Activated naive CD4-positive, alpha-beta T cell treated with anti-CD3 and anti-CD28 coated beads for 36 hours (primary cell): Measurements from ENCODE around the gene FBH1. TPM values are rescaled to one million over a fixed set of nuclear protein-coding genes. Genes with fewer than 3 reads are reported as not detected.
A peak's percentile ranks its signal among the peaks of the same experiment; 100 is the strongest.
"Not testable (repeated sequence)": the region's sequence is repeated elsewhere in the genome, so short reads cannot be mapped to it uniquely, and the experiment has no call there.

Experiments used
- CTCF ChIA-PET: fragments of 350-600 bp; sonication (Branson Sonifier 250); formaldehyde crosslinking; loops from one replicate; lab custom pipeline; 2021; ENCODE audit warnings: antibody characterized with exemption; lab: Charles Lee
- DNase-seq: peaks from one replicate; pipeline ENCODE4 v3.0.0-alpha.2; 2020
- H3K27ac Mint-ChIP-seq: one replicate; pipeline ENCODE4 v1.8.0; 2021; ENCODE audit warnings: mild to moderate bottlenecking, mixed read lengths
- H3K27me3 Mint-ChIP-seq: one replicate; pipeline ENCODE4 v1.8.0; 2021; ENCODE audit warnings: low read depth, mixed read lengths
- H3K36me3 Mint-ChIP-seq: one replicate; pipeline ENCODE4 v1.8.0; 2021; ENCODE audit warnings: low read depth, mixed read lengths
- H3K4me1 Mint-ChIP-seq: one replicate; pipeline ENCODE4 v1.8.0; 2021; ENCODE audit warnings: low read depth, mixed read lengths
- H3K4me3 Mint-ChIP-seq: one replicate; pipeline ENCODE4 v1.8.0; 2021; ENCODE audit warnings: mild to moderate bottlenecking, moderate library complexity, mixed read lengths
- H3K9me3 Mint-ChIP-seq: one replicate; pipeline ENCODE4 v1.8.0; 2021; ENCODE audit warnings: mixed read lengths
- intact Hi-C: fragments of 100-400 bp; cut with micrococcal nuclease; formaldehyde crosslinking; loops from one replicate; pipeline ENCODE4 v1.15.1; 2023
- total RNA-seq, 2 experiments: library from RNA; stranded (reverse); gene quantifications; one replicate each; pipeline ENCODE4 v1.2.3, GENCODE V29; 2021

The FBH1 gene
- total RNA-seq, 2 experiments from 2014 or later, result 40.4 to 42.7 TPM

DNA sequence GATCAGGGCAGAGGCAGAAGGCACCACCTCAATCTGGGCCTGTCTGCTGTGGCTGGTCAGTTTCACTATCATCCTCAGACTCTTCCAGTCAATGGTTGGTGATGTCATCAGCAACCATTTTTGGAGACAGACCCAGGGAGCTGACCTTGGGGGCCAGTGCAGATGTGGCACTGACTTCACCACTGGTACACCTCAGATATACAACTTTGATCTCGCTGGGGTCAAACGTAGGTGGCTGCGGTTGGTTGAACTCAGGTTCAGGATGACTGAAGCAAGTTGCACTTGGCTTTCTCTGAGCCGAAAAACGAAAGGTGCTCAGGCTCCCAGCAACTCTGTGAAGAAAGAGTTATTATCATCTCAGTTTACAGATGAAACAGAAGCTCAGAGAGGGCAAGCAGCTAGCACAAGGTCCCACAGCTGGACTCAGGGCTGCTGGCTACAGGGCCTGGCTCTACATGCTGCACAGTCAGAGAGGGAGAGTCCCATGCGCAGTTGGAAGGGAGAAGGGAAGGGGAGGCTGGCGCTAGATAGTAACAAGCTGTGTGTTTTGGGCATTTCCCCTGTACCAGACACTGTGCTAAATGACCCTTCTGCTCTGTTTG lies 27.6 kb upstream of the FBH1 start:
- intact Hi-C loops, result no loop called here
- DNase-seq, result no peak
- Mint-ChIP-seq H3K27ac (no peak overlapping the region), H3K4me3 (no peak overlapping the region), H3K27me3 (no peaks in the 10 kb centered on the region), H3K36me3 (peaks cover 5% of the 10 kb centered on the region), H3K4me1 (peaks cover 5% of the 10 kb centered on the region), H3K9me3 (no peaks in the 10 kb centered on the region)
- CTCF ChIA-PET, result interaction anchor here (0.7 to 1.1 kb wide), 2 partner anchors 18 to 326 kb away, joined by 3 read pairs; no protein-coding TSS in a partner anchor

- intact Hi-C loops, H3K27me3 Mint-ChIP-seq: not testable (repeated sequence)
- CTCF ChIA-PET, result interaction anchor here (0.6 to 1.1 kb wide), 3 partner anchors 19 to 1047 kb away, joined by 3 read pairs; no protein-coding TSS in a partner anchor
Measured at GRCh38 chr10:5862981-5863685, 26.9 kb upstream of the FBH1 start.

GRCh38 chr10:5866451-5867081 lies 23.5 kb upstream of the FBH1 start:
- intact Hi-C loops, H3K27ac Mint-ChIP-seq, H3K27me3 Mint-ChIP-seq, H3K9me3 Mint-ChIP-seq, DNase-seq, H3K4me3 Mint-ChIP-seq, H3K4me1 Mint-ChIP-seq, H3K36me3 Mint-ChIP-seq: not testable (repeated sequence)
- CTCF ChIA-PET, result interaction anchor here (1.7 kb wide), 1 partner anchor 24 kb away, joined by 6 read pairs; the partner anchor contains the start of genes ANKRD16 and FBH1

More at GRCh38 chr10:5862981-5863685, 26.9 kb upstream of the FBH1 start:
- not testable (repeated sequence) for DNase-seq, H3K4me3 Mint-ChIP-seq, H3K36me3 Mint-ChIP-seq, H3K4me1 Mint-ChIP-seq, H3K9me3 Mint-ChIP-seq, H3K27ac Mint-ChIP-seq

DNA sequence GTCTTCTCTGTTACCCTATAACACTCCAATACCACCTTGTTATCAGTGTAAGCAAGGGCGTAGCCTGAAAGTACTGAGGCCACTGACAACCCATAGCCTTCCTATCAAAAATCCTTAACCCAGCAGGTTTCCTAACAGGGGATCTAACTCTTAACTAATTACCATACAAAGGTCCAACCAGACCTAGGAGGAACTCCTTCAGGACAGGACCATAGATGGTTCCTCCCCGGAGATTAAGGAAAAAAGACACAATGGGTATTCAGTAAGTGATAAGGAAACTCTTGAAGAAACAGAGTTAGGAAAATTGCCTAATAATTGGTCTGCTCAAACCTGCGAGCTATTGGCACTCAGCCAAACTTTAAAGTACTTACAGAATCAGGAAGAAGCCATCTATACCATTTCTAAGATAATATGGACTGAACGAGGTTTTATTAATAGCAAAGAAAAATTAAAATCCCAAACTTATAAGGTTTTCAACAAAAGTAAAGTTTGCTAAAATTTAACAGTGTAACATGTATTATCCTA lies 22.9 kb upstream of the FBH1 start:
- DNase-seq, H3K9me3 Mint-ChIP-seq, H3K27ac Mint-ChIP-seq, intact Hi-C loops, H3K4me1 Mint-ChIP-seq, H3K36me3 Mint-ChIP-seq, H3K4me3 Mint-ChIP-seq, H3K27me3 Mint-ChIP-seq: not testable (repeated sequence)
- CTCF ChIA-PET, result interaction anchor here (1.7 kb wide), 1 partner anchor 23 kb away, joined by 6 read pairs; the partner anchor contains the start of genes ANKRD16 and FBH1

DNA sequence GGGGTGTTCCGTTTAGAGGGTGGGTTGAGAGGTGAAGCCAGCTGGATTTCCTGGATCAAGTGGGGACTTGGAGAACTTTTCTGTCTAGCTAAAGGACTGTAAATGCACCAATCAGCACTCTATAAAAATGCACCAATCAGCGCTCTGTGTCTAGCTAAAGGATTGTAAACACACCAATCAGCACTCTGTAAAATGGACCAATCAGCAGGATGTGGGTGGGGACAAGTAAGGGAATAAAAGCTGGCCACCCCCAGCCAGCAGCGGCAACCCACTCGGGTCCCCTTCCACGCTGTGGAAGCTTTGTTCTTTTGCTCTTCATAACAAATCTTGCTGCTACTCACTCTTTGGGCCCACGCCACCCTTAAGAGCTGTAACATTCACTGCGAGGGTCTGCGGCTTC lies 21.7 kb upstream of the FBH1 start:
- H3K9me3 Mint-ChIP-seq, H3K27ac Mint-ChIP-seq, H3K4me3 Mint-ChIP-seq, H3K27me3 Mint-ChIP-seq, H3K4me1 Mint-ChIP-seq, intact Hi-C loops, DNase-seq, H3K36me3 Mint-ChIP-seq: not testable (repeated sequence)
- CTCF ChIA-PET, result interaction anchor here (0.9 to 1.7 kb wide), 2 partner anchors 22 to 54 kb away, joined by 3 to 6 read pairs; partner anchors contain the start of genes ANKRD16 and FBH1

DNA sequence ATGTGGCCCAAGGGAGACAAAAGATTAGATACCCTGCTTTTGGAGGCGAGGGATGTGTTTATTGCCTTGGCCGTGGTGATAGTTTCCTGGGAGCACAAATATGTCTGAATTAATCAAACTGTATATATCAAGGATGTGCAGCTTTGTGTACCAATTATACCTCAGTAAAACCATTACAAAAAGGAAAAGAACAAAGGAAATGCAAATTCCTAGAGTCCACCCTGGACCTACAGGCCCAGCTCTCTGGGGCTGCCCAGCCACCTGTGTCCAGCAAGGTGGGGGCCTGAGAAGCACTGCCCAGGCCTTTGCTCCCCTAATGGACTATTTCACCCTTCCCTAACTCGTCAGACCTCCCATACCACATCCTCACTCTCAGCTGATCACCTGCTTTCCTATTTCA lies 20.9 kb upstream of the FBH1 start:
- H3K9me3 Mint-ChIP-seq, result peaks cover 6% of the 10 kb centered on the region
- H3K4me3 Mint-ChIP-seq, result no peak overlapping the region
- H3K27ac Mint-ChIP-seq, result no peak overlapping the region
- H3K36me3 Mint-ChIP-seq, result peaks cover 3% of the 10 kb centered on the region
- no peak for DNase-seq
- H3K4me1 Mint-ChIP-seq, result peaks cover 9% of the 10 kb centered on the region
- intact Hi-C loops, result no loop called here
- no peaks in the 10 kb centered on the region for H3K27me3 Mint-ChIP-seq
- CTCF ChIA-PET, result no interaction called here

GRCh38 chr10:5871596-5871995 lies 18.4 kb upstream of the FBH1 start:
- peaks cover 6% of the 10 kb centered on the region for H3K4me1 Mint-ChIP-seq
- DNase-seq, result no peak
- peaks cover 6% of the 10 kb centered on the region for H3K9me3 Mint-ChIP-seq
- CTCF ChIA-PET, result interaction anchor here (0.7 to 1.5 kb wide), 2 partner anchors 12 to 28 kb away, joined by 4 to 7 read pairs; no protein-coding TSS in a partner anchor
- no peak overlapping the region for H3K4me3 Mint-ChIP-seq
- peaks cover 3% of the 10 kb centered on the region for H3K36me3 Mint-ChIP-seq
- H3K27me3 Mint-ChIP-seq, result no peaks in the 10 kb centered on the region
- no peak overlapping the region for H3K27ac Mint-ChIP-seq
- intact Hi-C loops, result no loop called here

- CTCF ChIA-PET, result interaction anchor here (0.6 to 2.5 kb wide), 20 partner anchors 11 to 243 kb away, joined by 3 to 16 read pairs (median 3); partner anchors contain the start of gene ASB13
- intact Hi-C loops, result loop anchor here (1.0 to 2.0 kb wide), 4 partner anchors 61 to 431 kb away; partner anchors contain the start of genes GDI2 and TASOR2
- peaks cover 10% of the 10 kb centered on the region for H3K36me3 Mint-ChIP-seq
- peak overlapping the region; percentile 44 for H3K4me3 Mint-ChIP-seq
- peaks cover 2% of the 10 kb centered on the region for H3K9me3 Mint-ChIP-seq
- peaks cover 3% of the 10 kb centered on the region for H3K4me1 Mint-ChIP-seq
- no peak overlapping the region for H3K27ac Mint-ChIP-seq
- peak; percentile 85 for DNase-seq
- H3K27me3 Mint-ChIP-seq, result no peaks in the 10 kb centered on the region
Measured at GRCh38 chr10:5873515-5873995, 16.5 kb upstream of the FBH1 start.

DNA sequence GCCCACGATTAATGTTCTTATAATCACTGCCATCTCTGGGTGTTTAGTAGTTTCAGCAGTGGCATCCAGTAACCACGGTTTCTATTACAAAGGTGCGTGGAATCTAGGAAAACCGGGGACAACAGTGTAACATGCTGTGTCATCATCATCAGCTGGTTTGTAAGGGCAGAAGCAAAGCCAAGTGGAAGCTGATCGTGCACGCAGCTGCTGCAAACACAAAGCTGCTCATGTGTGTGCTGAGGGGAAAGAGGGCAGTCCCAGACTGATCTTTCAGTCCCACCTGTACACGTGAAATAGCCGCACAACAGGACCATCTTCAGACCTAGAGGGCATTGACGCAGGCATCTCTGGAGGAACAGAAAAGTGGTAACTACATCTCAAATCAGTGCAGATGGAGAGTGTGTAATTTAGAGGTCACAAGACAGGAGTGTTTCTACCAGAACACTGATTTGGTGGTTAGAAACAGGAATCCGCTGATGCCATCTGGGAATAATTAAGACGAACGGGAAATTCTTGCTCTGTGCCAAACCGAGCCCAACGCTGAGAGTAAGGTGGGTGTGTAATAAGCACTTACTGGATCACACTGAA lies 13.8 kb upstream of the FBH1 start:
- Mint-ChIP-seq H3K27ac (no peak overlapping the region), H3K27me3 (no peaks in the 10 kb centered on the region), H3K36me3 (peaks cover 10% of the 10 kb centered on the region), H3K4me1 (peaks cover 3% of the 10 kb centered on the region), H3K4me3 (no peak overlapping the region), H3K9me3 (no peaks in the 10 kb centered on the region)
- CTCF ChIA-PET, result interaction anchor here (0.7 kb wide), 2 partner anchors 65 to 100 kb away, joined by 3 to 4 read pairs; no protein-coding TSS in a partner anchor
- DNase-seq, result no peak
- intact Hi-C loops, result no loop called here

DNA sequence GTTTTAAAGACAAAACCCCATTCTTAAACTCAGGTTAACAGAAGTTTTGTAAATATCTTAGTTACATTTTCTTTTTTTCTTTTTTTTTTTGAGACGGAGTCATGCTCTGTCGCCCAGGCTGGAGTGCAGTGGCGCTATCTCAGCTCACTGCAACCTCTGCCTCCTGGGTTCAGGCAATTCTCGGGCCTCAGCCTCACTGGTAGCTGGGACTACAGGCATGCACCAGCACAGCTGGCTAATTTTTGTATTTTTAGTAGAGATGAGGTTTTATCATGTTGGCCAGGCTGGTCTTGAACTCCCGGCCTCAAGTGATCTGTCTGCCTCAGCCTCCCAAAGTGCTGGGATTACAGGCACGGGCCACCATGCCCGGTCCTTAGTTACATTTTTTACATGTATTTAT lies 13.0 kb upstream of the FBH1 start:
- H3K4me3 Mint-ChIP-seq, H3K27ac Mint-ChIP-seq, H3K27me3 Mint-ChIP-seq, H3K4me1 Mint-ChIP-seq, H3K9me3 Mint-ChIP-seq, intact Hi-C loops, DNase-seq: not testable (repeated sequence)
- CTCF ChIA-PET, result interaction anchor here (0.7 to 1.2 kb wide), 4 partner anchors 66 to 99 kb away, joined by 3 to 4 read pairs (median 3); no protein-coding TSS in a partner anchor
- H3K36me3 Mint-ChIP-seq, result peaks cover 13% of the 10 kb centered on the region

DNA sequence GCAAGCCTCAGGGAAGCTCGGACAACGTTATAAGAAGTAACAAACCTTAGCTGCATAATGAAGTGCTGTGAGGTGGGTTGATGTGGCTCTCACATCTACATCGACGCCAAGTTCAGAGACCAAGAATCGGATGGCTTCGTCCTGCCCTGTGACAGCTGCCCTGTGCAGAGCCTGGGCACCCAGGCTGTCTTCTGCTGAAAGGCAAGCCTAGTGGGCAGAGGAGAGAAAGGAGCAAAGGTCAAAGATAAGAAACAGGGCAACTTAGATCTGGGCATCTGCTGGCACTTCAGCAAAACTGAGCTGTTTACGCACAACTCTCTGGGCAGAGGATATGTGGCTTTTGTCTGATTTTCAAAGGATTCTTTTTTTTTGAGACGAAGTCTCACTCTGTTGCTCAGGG lies 7.1 kb upstream of the FBH1 start:
- H3K36me3 Mint-ChIP-seq, result peaks cover 38% of the 10 kb centered on the region
- H3K4me1 Mint-ChIP-seq, result peaks cover 10% of the 10 kb centered on the region
- DNase-seq, result no peak
- H3K27ac Mint-ChIP-seq, result no peak overlapping the region
- H3K9me3 Mint-ChIP-seq, result no peaks in the 10 kb centered on the region
- no peaks in the 10 kb centered on the region for H3K27me3 Mint-ChIP-seq
- CTCF ChIA-PET, result interaction anchor here (0.5 to 1.2 kb wide), 4 partner anchors 11 to 66 kb away, joined by 3 read pairs; no protein-coding TSS in a partner anchor
- intact Hi-C loops, result no loop called here
- H3K4me3 Mint-ChIP-seq, result no peak overlapping the region
